MCF 10A (cell line): ENCODE results near the gene MFSD2A. TPM values are rescaled to one million over a fixed set of nuclear protein-coding genes. Genes with fewer than 3 reads are reported as not detected.

Experiments used
- BruUV-seq: library from RNA; stranded (reverse); fragments of 400-500 nt; replicated peaks from 2 replicates; lab custom pipeline; 2021; lab: Mats Ljungman, UMichigan
- CTCF ChIA-PET: fragments of 300-600 bp; sonication (Branson Sonifier 250); formaldehyde crosslinking; extraction: SDS; loops from one replicate; lab custom pipeline; 2021; ENCODE audit warnings: antibody characterized with exemption, inconsistent platforms; lab: Yijun Ruan, JAX
- POLR2A ChIA-PET: fragments of 300-600, 350-650 bp; sonication (Branson Sonifier 250); formaldehyde crosslinking; extraction: SDS; loops from one replicate; lab custom pipeline; 2020; ENCODE audit warnings: antibody characterized with exemption, inconsistent platforms; lab: Yijun Ruan, JAX
- DNase-seq: peaks from one replicate; pipeline ENCODE4 v3.0.0-alpha.2; 2018; ENCODE audit not compliant: unreplicated experiment
- H3K27ac Mint-ChIP-seq: one replicate; pipeline ENCODE4 v1.8.0; 2022; ENCODE audit warnings: mild to moderate bottlenecking, low read depth, mixed read lengths; ENCODE audit not compliant: unreplicated experiment
- H3K27me3 Mint-ChIP-seq: one replicate; pipeline ENCODE4 v1.8.0; 2022; ENCODE audit warnings: mixed read lengths; ENCODE audit not compliant: insufficient read depth, unreplicated experiment
- H3K36me3 Mint-ChIP-seq: one replicate; pipeline ENCODE4 v1.8.0; 2022; ENCODE audit warnings: mild to moderate bottlenecking, moderate library complexity, mixed read lengths; ENCODE audit not compliant: insufficient read depth, unreplicated experiment
- H3K4me1 Mint-ChIP-seq: one replicate; pipeline ENCODE4 v1.8.0; 2022; ENCODE audit warnings: mixed read lengths; ENCODE audit not compliant: insufficient read depth, unreplicated experiment
- H3K4me3 Mint-ChIP-seq: one replicate; pipeline ENCODE4 v1.8.0; 2022; ENCODE audit warnings: mild to moderate bottlenecking, moderate library complexity, mixed read lengths; ENCODE audit not compliant: unreplicated experiment
- H3K9me3 Mint-ChIP-seq: one replicate; pipeline ENCODE4 v1.8.0; 2022; ENCODE audit warnings: mixed read lengths; ENCODE audit not compliant: unreplicated experiment
- intact Hi-C: fragments of 100-400 bp; cut with micrococcal nuclease; formaldehyde crosslinking; loops from 2 replicates; pipeline ENCODE4 v1.14.1; 2022
- total RNA-seq: library from RNA; stranded (reverse); gene quantifications from 2 replicates; pipeline ENCODE4 v1.2.3, GENCODE V29; 2022
- TF ChIP-seq, protein P1 (sequence below): fragments of 200-600 bp; IDR thresholded peaks from one replicate; pipeline ENCODE4 v1.8.0; 2022; ENCODE audit warnings: antibody characterized with exemption, mild to moderate bottlenecking; ENCODE audit not compliant: unreplicated experiment

Gene MFSD2A
- total RNA-seq, 1 experiment from 2014 or later: 49.1 TPM

DNA sequence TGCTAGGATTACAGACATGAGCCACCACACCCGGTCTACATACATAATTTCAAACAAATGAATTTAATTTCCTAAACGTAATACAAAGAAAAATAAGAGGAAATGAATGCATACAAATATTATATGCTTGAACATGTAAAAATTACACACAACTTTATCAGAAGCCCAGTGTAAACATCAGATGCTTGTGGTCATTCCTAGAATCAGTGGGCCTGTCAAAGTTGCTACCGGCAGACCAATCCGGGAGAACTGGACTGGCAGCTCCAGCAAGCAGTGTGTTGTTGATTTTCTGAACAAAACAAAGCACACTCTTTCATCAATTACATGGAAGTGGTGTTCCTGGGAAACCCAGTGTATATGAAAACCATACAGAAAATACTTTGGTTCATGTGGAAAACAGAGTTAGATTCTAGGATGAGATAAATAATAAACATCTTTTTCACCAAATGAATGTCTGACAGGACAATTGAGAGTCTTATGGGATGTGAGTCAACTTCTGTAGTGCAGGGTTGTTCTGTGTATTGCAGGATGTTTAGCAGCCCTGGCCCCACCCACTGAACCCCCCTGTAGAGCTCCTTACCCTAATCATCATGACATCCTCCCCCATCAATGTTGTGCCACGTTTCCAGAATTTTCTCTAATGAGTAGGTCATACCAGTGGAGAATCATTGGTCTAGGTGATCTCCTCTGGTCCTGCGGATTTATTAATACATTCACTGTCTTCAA, 33.8 kb downstream of the MFSD2A start:
- no peak for DNase-seq
- TF ChIP-seq, protein P1, sequence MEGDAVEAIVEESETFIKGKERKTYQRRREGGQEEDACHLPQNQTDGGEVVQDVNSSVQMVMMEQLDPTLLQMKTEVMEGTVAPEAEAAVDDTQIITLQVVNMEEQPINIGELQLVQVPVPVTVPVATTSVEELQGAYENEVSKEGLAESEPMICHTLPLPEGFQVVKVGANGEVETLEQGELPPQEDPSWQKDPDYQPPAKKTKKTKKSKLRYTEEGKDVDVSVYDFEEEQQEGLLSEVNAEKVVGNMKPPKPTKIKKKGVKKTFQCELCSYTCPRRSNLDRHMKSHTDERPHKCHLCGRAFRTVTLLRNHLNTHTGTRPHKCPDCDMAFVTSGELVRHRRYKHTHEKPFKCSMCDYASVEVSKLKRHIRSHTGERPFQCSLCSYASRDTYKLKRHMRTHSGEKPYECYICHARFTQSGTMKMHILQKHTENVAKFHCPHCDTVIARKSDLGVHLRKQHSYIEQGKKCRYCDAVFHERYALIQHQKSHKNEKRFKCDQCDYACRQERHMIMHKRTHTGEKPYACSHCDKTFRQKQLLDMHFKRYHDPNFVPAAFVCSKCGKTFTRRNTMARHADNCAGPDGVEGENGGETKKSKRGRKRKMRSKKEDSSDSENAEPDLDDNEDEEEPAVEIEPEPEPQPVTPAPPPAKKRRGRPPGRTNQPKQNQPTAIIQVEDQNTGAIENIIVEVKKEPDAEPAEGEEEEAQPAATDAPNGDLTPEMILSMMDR: no peak
- no TSS peak for BruUV-seq
- Mint-ChIP-seq H3K4me1 (peaks cover 5% of the 10 kb centered on the region), H3K9me3 (peaks cover 5% of the 10 kb centered on the region), H3K36me3 (no peaks in the 10 kb centered on the region), H3K27me3 (no peaks in the 10 kb centered on the region), H3K27ac (no peak overlapping the region), H3K4me3 (no peak overlapping the region)
- intact Hi-C loops: no loop called here
- ChIA-PET CTCF (interaction anchor here (0.6 to 1.3 kb wide), 4 partner anchors 13 to 86 kb away, joined by 3 to 7 read pairs (median 4); no protein-coding TSS in a partner anchor), POLR2A (interaction anchor here (0.6 kb wide), 1 partner anchor 40 kb away, joined by 4 read pairs; no protein-coding TSS in a partner anchor)

DNA sequence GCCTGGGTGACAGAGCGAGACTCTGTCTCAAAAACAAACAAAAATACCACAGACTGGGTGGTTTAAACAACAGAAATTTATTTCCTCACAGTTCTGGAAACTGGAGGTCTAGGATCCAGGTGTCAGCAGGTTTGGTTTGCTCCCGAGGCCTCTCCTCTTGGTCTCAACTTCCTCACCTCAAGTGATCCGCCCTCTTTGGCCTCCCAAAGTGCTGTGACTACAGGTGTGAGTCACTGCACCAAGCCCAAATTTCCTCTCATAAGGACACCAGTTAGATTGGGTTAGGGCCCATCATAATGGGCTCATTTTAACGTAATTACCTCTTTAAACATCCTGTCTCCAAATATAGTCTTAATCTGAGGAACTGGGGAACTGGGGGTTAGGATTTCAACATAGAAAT, 35.5 kb downstream of the MFSD2A start:
- Mint-ChIP-seq H3K4me3 (no peak overlapping the region), H3K27ac (peak overlapping the region; percentile 32), H3K9me3 (peaks cover 5% of the 10 kb centered on the region), H3K4me1 (peaks cover 5% of the 10 kb centered on the region), H3K36me3 (no peaks in the 10 kb centered on the region), H3K27me3 (no peaks in the 10 kb centered on the region)
- DNase-seq: peak; percentile 68
- intact Hi-C loops: no loop called here
- CTCF ChIA-PET: interaction anchor here (0.6 to 1.2 kb wide), 3 partner anchors 42 to 75 kb away, joined by 3 to 5 read pairs (median 3); no protein-coding TSS in a partner anchor
- TF ChIP-seq, protein P1: no peak
- POLR2A ChIA-PET: interaction anchor here (0.6 to 0.9 kb wide), 2 partner anchors 14 to 21 kb away, joined by 3 to 4 read pairs; no protein-coding TSS in a partner anchor
- BruUV-seq: no TSS peak

DNA sequence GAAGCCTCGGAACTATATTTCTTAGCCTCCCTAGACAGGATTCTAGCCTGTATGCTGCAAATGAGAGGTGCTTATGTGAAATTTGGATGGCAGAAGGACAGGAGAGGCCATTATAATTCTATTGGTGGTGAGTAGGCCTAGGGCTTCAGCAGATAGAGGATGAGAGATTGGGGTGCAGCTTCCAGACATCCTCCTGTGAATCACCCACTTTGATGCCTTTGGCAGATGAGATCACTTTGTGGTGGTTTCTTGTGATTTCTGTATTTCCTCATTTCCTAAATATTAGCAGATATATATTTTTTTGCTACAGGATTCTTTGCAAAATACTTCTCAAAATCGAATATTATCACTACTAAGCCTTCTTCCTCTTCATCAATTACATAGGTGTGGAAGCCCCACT, 37.3 kb downstream of the MFSD2A start:
- no peaks in the 10 kb centered on the region for H3K9me3 Mint-ChIP-seq
- no peak overlapping the region for H3K4me3 Mint-ChIP-seq
- no peak for DNase-seq
- H3K4me1 Mint-ChIP-seq: peaks cover 5% of the 10 kb centered on the region
- intact Hi-C loops: no loop called here
- H3K27ac Mint-ChIP-seq: no peak overlapping the region
- TF ChIP-seq, protein P1: no peak
- no peaks in the 10 kb centered on the region for H3K36me3 Mint-ChIP-seq
- POLR2A ChIA-PET: interaction anchor here (1.0 kb wide), 1 partner anchor 16 kb away, joined by 3 read pairs; no protein-coding TSS in a partner anchor
- BruUV-seq: no TSS peak
- CTCF ChIA-PET: interaction anchor here (0.6 to 0.7 kb wide), 2 partner anchors 28 to 85 kb away, joined by 3 read pairs; no protein-coding TSS in a partner anchor
- no peaks in the 10 kb centered on the region for H3K27me3 Mint-ChIP-seq

DNA sequence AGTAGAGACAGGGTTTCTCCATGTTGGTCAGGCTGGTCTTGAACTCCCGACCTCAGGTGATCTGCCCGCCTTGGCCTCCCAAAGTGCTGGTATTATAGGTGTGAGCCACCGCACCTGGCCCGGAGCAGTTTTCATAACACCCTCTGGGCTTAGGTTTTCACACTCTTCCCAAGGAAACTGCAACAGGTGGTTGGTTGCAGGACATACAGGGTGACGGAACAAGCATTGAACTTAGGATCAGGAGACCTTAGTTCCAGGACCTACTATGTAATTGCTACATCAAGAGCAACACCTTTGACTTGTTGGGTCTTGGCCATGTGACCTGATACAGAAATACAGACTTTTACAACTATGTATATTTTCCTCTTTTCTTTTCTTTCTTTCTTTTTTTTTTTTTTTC, 37.9 kb downstream of the MFSD2A start:
- Mint-ChIP-seq H3K4me3 (no peak overlapping the region), H3K4me1 (peaks cover 5% of the 10 kb centered on the region), H3K9me3 (no peaks in the 10 kb centered on the region), H3K27ac (no peak overlapping the region), H3K36me3 (no peaks in the 10 kb centered on the region), H3K27me3 (no peaks in the 10 kb centered on the region)
- no TSS peak for BruUV-seq
- DNase-seq: no peak
- ChIA-PET CTCF (interaction anchor here (0.6 kb wide), 1 partner anchor 40 kb away, joined by 3 read pairs; no protein-coding TSS in a partner anchor), POLR2A (interaction anchor here (1.0 kb wide), 1 partner anchor 16 kb away, joined by 3 read pairs; no protein-coding TSS in a partner anchor)
- intact Hi-C loops: no loop called here
- TF ChIP-seq, protein P1: no peak
